Activated CD8-positive, alpha-beta memory T cell treated with anti-CD3 and anti-CD28 coated beads, Interleukin-2, amount 50 U/mL, for 48 hours (primary cell): ENCODE results near the gene FPR3.
"Not testable (repeated sequence)": the region's sequence is repeated elsewhere in the genome, so short reads cannot be mapped to it uniquely, and the experiment has no call there.

ENCODE experiments used
- DNase-seq: peaks from one replicate; pipeline ENCODE4 v3.0.0-alpha.2; 2020

Gene FPR3

DNA sequence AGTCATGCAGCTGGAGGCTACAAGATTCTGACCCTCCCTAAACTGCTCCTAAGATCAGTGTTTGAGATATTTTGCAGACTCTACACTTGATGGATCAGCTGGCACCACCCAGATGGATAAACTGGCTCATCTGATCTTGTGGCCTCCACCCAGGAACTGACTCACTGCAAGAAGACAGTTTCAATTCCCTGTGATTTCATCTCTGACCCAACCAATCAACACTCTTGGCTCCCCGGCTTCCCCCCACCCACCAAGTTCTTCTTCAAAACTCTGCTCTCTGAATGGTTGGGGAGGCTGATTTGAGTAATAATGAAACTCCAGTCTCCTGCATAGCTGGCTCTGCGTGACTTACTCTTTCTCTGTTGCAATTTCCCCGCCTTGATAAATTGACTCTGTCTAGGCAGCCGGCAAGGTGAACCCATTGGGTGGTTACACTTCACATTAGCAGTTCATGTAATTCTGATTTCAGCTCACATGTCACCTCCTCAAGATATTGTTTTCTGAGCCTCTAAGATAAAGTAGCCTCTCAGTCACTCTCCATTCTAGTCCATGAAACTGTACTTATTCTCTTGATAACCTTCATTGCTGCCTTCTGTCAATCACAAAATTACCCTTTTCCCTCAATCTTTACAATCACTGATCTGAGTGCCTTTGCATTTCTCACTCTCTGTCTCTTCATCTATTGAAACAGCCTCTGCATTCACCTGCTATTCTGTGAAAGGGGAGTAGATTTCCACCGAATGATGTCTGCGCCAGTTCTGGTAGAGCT, 9.9 kb upstream of the FPR3 start:
- DNase-seq = peak; percentile 48

DNA sequence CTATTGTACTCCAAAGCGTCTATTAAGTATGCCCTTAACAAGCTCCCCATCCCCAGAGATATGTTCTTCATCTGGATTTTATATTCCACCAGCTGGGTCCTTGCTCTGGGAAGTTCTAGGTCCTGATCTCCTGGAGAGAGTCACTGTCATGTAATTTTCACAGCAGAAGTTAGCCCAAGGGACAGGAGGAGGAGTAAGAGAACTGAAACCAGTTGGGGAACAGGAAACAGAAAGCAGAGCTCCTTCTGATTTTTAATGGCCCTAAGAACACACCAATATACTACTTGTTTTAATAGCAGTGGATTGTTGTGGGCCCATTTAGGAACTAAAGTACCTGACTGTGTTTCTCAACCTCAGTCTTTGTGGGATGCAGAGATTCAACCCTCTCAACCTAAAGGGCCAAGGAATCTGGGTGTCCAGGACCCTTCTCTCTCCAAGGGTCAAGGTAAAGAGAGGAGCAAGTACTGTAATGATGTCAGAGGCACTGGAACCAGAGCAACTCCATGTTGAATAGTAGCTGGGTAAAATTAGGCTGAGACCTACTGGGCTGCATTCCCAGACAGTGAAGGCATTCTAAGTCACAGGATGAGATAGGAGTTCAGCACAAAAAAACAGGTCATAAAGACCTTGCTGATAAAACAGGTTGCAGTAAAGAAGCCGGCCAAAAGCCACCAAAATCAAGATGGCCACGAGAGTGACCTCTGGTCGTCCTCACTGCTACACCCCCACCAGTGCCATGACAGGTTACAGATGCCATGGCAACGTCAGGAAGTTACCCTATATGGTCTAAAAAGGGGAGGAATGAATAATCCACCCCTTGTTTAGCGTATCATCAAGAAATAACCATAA, 8.1 kb upstream of the FPR3 start:
- DNase-seq = no peak

GRCh38 chr19:51788029-51788428, 6.9 kb upstream of the FPR3 start:
- DNase-seq = no peak

DNA sequence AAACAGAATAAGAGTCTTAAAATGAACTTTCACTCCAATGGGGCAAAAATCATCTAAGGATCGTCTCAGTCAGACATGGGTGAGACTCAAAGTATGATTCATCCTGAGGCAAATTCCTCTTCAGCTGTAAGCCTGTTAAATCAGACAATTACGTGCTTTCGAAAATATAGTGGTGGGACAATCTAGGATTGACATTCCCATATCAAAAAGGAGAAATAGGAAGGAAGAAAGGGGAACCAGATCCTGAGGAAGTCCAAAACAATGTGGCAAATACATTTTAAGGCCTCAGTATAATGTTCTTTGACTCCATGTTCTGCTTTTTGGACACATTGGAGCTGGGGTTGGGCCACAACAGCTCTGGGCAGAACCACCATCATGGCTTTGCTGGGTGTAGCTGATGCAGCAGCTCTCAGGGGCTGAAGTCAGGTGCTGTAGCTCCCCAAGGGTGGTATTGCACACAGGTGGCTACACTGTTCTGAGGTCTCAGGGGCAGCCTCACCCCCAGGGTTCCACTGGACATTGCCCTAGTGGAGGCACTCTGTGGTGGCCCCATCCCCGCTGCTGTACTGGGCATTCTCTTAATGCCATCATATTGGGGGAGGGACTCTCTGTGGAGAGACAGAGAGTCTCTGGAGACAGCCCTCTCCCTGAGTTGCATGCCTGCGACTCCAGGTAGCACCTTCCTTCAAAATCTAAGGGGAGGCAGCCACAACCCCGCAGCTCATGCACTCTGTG, 5.7 kb upstream of the FPR3 start:
- no peak for DNase-seq

DNA sequence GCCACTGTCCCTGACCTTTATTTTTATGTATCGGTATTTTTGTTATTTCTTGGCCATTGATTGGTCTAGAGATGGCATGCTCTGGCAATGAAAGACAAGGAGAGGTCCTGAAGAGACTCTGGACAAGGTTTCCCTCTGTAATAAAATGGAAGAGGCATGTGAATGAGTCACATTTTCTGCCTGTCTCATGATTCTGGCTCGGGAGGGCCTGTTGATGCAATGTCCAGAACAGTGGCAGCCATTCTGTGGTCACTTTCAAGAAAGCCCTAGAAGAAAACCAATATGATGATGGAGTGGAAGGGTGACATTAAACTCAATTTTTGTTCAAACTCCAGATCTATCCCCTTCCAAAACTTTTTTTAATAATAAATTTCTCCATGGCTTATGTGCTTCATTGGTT, 2.0 kb upstream of the FPR3 start:
- DNase-seq = no peak

DNA sequence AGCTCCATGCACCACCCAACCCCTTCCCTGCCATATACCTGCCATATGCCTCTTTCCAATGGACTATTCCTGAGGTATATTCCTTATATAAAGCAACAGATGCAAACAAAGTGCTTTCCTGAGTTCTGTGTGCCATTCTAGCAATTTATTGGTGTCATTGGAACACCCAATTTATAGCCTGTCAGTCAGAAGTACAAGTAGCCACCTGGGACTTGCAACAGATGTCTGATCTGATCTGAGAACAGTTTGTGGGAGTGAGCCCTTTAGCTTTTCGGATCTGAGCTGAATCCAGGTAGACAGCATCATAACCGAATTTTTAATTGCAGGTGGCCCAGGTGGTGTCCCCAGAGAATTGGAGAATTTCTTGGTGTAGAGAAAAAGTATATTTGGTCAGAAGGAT, 963 bp upstream of the FPR3 start:
- no peak for DNase-seq

DNA sequence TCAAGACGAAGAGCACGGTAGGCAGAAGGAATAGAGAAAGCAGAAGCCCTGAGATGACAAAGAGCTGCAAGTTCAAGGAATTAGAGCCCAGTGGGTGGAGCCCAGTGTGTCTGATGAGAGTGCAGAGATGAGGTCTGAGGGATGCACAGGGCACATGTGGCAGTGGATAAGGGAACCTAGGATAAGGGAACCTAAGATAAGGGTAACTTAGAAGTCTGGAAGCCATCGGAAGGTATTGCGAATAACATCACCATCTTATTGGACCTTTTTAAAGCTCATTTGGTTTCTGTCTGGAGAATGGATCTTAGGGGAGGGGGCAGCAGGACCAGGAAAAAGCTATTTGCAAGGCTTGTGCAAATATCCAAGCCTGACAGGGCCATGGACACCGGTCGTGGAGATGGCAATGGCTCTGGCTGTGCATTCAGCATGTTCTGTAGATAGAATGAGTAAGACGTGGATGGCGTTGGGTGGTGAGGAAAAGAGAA, 1.3 kb downstream of the FPR3 start:
- DNase-seq = no peak

DNA sequence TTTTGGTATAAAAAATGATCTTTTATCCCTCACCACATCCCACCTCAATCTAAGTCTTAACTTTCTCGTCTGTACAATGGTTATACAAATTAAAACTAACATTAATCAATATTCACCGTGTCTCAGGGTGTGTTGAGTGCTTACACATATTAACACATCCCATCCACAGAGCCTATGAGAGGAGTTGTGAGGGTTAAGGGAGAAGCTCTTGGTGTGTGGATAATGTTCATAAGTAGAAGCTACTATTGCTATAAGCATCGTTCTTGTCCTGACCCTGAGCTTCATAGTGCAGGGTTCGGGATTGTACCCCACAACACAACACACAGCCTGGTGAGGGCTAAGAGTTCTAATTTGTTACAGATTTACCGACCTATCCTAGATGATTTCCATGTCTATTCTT, 2.5 kb downstream of the FPR3 start:
- DNase-seq = no peak

DNA sequence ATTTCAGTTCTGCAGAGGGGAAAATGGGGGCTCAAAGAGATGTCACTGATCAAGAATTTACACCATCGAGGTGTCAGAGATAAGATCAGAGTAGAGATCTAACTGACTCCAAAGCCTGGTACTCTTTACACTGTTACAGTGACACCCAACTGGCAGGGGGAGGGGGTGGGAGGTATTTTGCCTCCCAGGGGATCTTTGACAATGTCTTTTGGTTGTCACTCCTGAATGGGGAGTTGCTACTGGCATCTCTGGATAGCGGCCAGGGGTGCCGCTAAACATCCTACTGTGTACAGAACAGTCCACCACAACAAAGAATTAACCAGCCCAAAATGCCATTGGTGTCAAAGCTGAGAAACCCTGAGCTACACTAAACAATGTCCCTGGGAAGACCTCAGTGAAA, 3.1 kb downstream of the FPR3 start:
- DNase-seq = no peak

DNA sequence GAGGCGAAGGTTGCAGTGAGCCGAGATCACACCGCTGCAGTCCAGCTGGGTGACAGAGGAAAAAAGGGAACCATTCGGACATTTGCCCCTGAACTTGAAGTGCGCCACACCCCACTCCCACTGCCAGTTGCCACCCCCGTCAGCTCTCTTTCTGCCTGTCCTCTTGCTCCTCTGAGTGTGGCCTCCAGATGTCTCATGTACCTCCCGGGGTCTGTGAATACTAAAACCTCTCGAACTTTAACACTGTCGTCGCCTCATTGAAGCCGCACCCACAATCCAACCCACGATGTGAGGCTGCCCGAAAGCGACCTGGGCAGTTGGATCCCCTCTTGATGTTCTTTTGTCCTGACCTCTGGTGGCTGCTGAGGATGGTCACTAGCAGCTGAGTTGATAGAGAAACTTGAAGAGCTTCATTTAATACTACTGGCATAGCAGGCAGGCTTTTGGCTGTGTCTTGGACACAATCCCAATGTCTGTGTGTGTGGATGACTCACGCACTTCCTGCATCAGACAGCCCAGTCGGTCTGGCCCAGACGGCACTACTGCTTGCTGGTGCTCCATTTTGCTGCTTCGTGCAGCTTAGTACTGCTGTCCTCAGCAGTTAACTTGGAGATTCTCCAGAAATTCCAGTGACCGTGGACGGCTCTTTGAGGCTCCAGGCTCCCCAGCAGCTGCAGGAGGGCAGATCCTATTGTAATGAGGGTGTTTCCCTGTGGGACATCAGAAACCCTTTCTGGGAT, 4.2 kb downstream of the FPR3 start:
- no peak for DNase-seq

- no peak for DNase-seq
Measured at GRCh38 chr19:51799774-51800472, 5.0 kb downstream of the FPR3 start.

DNA sequence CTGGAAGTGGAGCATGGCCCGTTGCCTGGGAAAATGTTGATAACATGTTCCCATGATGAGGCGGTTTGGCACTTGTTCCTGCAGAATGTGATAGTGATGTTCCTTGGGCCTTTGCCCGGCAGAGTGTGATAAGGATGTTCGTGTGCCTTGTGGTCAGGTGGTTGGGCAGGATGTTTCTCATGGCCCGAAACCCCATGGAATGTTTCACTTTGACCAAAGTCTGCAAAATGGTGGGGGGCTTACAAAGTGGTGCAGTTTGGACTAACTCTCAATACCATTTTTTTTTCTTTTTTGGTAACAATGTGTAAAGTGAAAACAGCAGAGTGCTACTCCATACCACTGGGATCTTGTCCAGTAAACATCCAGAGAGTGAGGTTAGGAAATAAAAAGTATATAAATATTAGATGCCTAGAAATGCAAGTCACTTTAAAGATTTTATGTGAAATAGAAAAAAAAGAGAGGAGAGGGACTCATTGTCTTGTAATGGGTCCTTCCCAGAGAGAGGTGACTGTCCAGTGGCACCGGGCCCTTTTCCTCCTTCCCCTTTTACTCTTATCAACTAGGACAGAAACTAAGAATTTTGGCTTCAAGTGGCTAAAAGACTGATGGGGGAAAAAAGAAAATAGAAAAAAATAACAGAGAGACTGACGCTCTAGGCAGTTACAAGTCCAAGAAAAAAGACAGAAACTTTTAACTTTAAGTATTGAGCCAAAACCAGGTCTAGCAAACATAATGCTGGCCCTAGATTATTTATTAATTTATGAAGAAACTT, 5.7 kb downstream of the FPR3 start:
- no peak for DNase-seq

- no peak for DNase-seq
Measured at GRCh38 chr19:51802775-51803174, 7.8 kb downstream of the FPR3 start.

GRCh38 chr19:51803519-51803918, 8.6 kb downstream of the FPR3 start:
- DNase-seq = no peak

GRCh38 chr19:51803967-51804366, 9.0 kb downstream of the FPR3 start:
- no peak for DNase-seq

DNA sequence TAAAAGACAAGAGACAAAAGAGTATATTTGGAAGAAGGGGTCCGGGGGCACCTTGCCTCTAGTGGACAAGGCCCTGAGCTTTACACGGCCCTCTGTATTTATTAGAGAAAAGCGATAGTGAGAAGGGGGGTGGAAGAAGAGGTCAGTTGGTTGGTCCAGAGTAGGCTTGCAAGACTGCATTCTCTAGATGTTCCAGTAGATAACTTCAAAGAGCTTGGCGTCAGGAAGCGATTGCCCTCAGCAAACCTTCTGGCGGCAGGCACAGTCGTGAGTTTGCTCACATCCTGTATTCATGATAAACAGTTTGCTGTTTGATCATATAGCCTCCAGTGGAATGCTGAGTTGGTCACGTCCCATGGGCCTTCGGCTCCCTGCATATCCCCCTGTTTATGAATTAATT, 9.8 kb downstream of the FPR3 start:
- not testable (repeated sequence) for DNase-seq

DNA sequence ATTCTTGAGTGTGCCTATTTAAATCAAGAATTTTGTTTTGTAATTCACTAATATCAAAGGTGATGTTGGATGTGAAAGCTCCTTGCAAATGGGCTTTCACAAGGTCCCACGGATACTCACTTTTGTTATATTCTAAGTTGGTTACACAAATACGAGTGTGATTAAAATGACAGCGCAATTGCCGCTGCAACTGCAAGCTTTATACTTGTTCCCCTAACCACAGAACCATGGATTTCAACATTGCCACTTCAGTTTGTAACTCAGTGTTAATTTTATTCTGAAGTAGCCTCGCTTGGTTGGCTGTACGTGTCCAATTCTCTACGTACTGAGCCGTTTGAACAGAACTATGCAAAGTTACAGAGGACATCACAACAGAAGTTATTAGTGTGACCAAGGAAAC, 10.4 kb downstream of the FPR3 start:
- DNase-seq = not testable (repeated sequence)

- not testable (repeated sequence) for DNase-seq
Measured at GRCh38 chr19:51806571-51806970, 11.6 kb downstream of the FPR3 start.

DNA sequence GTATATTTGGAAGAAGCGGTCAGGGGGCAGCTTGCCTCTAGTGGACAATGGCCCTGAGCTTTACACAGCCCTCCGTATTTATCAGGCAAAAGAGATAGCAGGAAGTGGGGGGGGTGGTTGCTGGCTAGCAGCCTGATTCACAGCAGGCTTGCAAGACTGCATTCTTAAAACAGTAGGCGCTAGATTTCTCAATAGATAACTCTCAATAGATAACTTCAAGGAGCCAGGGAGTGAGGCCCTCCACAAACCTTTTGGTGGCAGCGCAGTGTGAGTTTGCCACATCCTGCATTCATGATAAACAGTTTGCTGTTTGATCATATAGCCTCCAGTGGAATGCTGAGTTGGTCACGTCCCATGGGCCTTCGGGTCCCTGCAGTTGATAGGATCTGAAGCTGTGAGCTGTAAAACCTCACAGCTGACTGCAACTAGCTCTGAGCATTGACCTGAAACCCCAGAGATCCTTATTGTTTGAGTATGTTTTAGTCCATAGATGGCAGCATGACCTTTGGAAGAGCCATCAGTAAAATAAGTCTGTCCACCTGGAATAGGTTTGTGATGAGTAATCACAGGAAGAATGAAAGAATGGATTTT, 12.2 kb downstream of the FPR3 start:
- no peak for DNase-seq

DNA sequence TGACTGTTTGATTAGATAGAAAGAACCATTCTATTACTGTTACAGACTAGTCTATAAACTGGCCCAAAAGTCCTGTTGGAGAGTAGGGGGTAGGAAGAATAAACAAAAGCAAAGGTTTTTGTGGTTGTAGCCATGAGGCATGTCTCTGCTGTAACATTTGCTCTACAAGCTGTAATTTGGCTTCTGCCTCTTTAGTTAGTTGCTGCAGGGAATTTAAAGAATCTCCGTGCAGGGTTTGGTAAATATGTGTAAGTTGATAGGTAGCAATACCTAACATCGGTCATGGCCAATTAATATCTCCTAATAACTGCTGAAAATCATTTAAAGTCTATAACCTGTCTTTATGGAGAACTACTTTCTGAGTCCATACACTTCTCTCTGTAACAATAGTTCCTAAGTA, 13.0 kb downstream of the FPR3 start:
- no peak for DNase-seq
